Stimulated activated CD4-positive, alpha-beta T cell treated with anti-CD3 and anti-CD28 coated beads, Interleukin-4, amount 100 ng/mL, for 1 hour (primary cell): ENCODE results near the gene CACNA1B.
"Not testable (repeated sequence)": the region's sequence is repeated elsewhere in the genome, so short reads cannot be mapped to it uniquely, and the experiment has no call there.

Experiments
- DNase-seq: peaks from one replicate; pipeline ENCODE4 v3.0.0-alpha.2; 2020

Gene CACNA1B

DNA sequence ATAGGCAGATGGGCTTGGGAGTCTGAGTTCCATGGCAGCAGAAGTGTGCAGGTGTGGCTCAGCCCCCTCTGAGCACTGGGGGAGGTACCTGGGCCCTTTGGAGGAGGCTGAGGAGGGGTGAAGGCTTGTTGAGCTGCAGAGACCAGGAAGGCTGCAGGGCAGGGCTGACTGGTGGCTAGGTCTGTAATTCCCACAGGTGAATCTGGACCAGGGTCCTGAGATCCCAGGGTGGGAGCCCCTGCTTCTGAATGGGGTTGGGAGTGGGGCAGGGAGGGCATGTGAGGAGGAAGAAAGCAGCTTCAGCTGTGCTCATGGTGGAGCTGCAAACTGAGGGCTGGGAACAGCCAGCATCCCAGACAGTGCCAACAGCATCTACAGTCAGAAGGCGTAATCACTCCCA, 111.1 kb downstream of the CACNA1B start:
- no peak for DNase-seq

DNA sequence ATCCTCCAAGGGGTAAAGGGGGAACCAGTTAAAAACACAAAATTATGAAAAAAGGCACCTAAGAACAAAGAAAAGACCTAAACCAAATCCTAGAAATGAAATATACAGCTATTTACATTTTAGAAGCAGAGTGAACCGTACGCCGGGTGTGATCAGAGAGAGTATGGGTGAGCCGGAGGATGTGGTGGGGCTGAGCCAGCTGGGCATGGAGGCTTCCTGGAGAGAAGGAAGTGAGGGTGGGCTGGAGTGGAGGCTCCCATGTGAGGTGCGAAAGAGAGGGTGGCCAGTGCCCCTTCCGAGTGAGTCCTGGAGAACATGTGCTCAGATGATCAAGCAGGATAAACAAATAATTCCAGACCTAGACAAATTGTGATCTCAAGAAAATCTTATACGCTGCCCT, 111.6 kb downstream of the CACNA1B start:
- no peak for DNase-seq

DNA sequence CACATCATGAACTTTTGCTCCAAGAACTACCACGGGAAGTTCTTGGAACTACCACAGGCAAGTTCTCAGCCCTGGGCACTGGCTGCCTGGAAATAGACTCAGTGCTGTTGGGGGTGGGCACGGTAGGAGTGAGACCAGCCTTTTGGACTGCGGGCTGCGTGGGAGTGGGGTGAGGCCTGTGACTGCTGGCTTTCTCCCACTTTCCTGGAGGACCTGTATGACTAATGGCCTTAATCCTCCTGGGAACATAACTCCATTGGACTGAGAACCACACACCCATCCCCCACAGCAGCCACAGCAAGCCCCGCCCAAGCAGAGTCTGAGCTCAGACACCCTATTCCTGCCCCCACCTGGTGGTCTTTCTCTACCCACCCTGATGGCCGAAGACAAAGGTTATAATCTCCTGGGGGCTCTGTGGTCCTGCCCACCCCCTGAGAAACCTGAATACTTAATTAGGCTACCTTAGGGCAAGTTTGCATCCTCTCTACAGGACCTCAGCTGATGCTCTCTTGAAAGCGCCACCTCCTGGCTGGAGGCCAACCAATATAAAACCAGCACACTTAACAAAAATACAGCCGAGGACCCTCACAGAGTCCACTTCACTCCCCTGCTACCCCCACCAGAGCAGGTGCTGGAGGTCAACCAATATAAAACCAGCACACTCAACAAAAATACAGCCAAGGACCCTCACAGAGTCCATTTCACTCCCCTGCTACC, 112.6 kb downstream of the CACNA1B start:
- DNase-seq, result no peak

DNA sequence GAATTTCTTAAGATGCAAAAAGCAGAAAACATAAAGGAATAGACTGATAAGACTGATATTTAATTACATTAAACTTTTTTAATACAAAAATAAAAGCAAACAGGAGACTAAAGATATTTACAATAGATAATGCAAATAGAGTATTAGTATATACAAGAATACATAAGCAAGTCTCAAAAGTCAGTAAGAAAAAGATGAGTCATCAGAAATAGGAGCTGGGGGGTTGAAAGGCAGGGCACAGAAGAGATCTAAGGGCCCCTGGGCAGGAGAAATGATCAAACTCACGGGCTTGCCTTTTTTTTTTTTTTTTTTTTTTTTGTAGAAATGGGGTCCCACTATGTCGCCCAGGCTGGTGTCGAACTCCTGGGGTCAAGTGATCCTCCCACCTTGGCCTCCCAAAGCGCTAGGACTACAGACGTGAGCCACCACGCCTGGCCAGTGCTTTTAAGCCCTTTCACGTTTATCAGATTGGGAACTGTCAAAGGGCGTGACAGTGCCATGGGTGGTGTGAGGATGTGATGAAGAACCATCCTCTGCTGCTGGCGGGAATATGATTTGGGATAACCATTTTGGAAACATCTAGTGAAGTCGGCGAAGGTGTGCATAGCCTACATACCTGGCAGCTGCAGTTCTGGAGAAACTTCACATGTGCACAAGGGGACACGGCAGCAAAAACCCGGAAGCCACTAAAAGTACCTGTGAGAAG, 126.1 kb downstream of the CACNA1B start:
- no peak for DNase-seq

DNA sequence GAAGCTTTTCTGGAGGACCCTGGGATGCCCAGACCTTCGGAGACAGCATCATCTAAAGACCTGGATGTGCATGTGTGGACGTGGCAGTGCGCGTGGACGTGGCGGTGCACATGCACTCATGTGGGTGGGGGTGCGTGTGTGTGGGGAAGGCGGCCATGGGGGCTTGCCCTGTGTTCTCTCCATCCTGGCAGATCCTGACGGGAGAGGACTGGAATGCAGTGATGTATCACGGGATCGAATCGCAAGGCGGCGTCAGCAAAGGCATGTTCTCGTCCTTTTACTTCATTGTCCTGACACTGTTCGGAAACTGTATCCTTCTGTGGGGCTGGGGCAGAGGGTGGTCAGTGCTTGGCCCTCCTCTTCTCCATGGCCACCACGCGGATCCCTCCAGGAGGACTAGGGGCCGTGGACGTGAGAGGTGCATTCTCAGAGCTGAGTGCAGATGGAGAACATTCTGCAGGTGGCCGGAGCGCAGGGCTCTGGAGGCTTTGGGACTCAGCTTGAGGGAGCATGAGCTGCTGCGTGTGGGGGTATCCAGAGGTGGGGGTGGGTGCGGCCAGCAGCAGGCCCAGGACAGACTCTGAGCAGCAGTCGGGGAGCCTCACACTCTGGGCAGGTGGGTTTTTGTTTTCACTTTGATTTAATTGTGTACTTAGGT, 129.1 kb downstream of the CACNA1B start:
- no peak for DNase-seq

DNA sequence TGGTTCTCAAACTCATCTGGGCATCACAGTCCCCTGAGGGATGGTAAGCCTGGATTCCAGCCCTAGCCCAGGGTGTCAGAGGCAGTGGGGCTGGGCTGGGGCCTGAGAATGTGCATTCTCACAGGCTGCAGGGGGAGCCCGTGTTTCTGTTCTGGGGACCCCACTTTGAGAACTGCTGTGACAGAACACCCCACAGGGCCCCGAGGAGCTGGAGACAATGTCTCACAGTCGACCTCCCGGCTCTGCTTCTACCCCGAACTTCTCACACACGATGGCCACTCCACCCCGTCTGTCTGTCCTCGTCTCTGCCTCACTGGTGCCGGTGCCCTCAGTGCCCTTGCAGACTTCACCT, 130.0 kb downstream of the CACNA1B start:
- DNase-seq, result no peak

DNA sequence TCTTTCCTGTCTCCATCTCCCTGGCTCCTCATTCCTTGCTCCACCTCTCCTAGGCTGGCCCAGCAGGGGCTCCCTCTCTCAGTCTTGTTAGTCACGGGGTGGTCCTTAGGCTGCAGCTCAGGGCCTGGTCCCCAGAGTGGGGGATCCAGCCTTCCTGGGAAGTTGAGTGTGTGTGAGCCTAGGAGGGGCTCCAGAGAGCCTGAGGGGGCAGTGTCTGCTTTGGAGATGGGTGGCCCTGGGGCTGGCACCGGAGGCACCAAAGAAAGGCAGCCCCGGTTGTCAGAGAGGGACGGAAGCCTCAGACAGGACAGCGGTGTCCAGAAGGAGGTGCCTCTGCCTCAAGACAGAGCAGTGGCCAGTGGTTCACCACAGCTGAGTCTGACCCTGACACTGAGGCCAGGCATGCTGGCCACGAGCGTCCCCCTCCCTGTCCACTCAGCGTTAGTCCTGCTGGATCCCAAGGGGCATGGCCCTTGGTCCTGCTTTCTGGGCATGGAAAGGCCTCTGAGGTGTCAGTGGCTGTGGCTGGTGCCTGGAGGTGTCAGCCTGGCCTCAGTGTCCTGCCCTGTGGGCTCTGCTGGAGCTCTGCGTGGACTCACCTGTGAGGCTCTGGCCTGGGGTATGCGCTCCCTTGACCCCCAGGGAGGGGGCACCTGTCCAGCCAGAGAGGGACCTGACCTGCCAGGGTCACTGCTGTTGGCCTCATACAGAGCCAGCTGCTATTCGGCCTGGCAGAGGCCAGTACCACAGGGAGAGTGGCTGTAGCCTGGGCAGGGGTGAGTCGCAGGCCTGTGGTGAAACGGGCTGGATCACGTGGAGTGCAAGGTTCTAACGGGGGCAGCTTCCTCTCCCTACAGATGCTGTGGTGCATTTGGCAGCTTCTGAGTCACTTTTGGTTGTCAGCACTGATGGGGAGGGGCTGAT, 130.6 kb downstream of the CACNA1B start:
- no peak for DNase-seq

DNA sequence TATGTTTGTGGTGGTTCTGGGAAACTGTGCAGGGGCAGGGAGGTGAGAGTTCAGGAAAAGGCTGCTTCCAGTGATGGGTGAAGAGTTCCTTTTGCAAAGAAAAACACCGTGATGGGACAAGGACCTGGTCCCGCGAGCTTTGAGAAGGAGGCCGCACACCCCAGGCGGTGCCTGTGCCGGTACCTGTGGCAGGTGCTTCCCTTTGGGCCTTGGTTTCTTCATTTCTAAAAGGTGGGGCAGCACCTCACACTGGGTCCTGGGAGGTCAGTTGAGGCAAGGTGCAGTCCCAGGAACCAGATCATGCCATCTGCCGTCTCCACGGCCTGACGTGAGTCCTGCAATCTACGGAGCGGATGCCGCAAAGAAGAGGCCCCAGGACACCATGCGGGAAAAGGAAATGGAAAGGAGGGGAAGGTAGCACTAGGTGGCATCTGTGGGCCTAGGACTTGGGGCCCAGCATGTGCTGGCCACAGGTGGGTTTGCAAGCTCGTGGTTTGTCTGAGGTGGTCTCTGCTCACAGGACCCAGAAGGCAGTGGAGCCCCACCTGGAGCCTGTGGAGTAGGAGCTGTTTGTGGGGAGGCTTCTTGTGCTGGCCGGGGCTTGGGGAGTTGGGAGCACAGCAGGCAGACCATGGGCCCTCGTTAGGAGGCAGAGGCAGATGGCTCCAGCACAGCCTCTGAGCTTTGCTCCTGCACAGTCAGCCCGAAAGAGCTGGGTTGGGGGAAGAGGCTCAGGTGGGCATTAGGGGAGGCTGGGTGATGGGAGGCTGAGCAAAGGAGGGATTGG, 131.6 kb downstream of the CACNA1B start:
- no peak for DNase-seq

DNA sequence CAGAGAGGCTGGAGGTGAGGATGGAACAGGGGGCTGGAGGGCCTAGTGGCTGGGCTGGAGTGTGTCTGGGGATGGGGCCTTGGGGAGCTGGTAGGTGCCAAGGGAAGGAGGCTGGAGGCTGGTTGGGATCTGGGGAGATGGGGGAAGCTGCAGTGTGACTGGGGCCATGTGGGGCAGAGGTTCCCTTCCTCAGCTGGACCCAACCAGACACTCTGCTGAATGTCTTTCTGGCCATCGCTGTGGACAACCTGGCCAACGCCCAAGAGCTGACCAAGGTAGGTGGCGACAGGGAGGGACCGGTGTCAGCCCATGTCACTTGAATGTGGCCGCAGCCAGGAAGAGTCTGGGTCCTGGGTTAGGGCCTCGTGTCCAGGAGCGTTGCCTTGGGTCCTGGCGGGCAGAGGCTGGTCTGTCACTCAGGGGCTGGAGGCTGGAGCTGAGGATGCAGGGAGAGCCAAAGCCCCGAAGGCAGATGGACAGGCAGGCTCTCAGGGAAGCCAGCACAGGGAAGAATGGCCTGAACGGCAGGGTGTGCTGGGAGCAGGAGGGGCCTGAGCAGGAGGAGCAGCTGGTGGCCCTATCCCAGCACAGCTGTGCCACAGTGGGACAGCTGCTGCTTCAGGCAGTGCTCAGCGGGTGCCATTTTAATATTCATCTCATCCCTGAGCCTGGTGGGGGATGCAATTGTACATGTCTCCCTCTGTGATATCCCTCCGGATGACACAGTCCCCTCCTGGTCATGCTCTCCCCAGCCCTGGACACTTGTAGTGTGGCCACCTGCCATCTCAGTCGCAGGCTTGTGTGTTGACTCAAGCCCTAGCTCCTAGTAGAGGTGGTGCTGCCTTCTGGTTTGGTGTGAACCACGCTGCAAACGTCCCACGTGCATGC, 132.5 kb downstream of the CACNA1B start:
- DNase-seq, result no peak

DNA sequence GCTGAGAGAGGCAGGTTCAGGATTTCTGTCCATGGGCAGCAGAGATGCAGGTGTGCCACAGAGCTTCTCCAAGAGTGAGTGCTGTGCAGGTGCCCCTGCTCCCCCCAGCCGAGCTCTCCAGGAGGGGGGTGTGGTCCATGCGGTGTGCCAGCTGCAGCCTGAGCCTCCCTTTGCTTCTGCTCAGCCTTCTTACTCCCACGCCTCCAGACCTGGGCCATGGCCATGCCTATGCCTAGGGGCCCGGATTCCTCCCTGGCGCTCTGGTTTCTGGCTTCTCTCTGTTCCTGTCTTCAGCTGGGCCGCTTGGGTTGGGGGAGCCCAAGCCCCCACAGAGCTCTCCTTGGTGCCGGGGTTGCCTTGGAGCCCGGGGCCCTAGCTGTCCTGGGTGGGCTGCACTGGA, 133.3 kb downstream of the CACNA1B start:
- no peak for DNase-seq

DNA sequence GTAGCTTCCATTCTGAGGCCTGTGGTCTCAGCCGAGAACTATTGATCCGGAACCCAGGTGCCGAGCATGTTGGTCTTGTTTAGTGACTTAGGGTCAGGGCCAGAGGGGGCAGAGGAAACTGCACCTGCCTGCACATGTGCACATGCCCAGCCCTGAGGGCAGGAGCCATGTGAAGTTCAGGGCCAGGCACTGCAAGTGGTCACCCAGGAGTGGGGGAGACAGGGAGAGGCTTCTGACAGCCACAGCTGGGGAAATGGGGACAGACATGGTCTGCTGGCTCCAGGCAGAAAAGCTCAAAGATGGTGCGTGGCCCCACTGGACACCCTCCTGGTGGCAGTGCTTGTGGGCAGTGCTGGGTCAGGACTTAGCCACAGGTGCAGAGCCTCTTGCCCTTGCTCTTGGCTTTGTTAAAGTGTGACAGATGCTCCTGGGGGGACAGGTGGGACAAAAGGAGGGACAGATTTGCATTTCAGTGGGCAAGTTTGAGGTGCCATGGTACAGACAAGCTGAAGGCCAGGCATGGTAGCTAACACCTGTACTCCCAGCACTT, 134.4 kb downstream of the CACNA1B start:
- no peak for DNase-seq

DNA sequence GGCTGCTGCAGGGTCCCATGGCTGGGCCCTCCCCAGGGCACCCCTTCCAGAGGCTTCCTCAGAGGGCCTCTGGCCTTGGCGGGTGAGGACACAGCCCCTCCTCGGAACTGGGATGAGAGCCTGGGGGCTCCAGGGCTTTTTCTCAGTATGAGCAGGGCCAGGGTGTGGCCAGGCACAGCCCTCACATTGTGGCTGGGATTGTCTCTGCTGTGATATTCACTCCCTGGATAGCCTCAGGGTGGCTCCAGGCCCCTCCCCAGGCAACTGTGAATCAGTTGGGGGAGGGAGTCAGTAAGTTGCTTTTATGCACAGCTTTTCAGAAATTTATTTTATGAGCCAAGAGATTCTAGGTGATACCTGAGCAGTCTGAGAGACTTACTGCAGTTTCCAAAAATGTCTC, 135.7 kb downstream of the CACNA1B start:
- DNase-seq, result no peak

DNA sequence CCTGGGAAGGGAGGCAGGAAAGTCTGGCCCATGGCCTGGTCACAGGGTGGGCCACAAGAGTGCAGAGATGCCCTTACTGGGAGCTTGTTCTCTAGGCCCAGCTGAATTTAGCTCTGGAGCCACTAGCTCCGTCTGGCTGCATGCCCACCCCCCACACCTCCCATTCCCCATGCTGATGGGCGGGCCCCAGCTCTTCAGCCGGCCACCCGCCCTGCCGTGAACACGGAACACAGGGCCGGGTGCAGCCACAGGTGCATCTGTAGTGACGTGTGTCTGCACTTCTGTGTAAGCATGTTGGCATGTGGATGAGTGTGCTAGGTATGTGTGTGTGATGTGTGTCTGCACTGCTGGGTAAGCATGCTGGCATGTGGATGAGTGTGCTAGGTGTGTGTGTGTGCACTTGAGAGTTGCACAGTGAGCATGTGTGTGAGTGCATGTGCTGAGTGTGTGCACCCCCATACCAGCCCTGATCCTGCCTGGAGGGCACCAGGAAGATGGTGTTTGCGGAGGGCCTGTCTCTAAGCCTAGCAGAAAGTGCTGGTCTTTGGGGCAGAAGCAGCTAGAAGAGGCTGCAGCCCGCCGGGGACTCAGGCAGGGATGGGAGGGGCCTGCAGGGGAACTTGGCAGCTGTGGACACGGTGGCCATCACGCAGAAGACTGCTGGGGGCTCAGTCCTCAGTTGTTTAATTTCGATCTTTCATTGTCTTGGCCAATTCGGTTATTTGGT, 136.4 kb downstream of the CACNA1B start:
- no peak for DNase-seq

DNA sequence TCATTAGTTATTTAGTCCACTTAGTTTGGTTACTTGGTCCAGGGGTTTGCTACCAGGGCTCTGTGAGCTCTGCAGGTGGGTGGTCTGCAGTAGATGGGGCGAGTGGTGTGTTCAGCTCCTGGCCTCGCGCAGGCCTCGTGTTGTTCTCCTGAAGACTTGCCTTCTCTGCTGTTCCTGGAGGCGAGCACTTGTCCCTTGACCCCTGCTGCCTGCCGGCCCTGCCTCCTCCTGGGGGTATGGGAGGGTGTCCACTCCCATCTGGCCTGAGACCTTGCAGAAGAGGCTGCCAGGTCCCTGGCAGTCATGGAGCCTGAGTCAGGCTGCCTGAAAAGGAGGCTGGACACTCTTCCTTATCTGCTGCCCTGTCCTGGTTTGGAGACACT, 137.0 kb downstream of the CACNA1B start:
- DNase-seq, result no peak

DNA sequence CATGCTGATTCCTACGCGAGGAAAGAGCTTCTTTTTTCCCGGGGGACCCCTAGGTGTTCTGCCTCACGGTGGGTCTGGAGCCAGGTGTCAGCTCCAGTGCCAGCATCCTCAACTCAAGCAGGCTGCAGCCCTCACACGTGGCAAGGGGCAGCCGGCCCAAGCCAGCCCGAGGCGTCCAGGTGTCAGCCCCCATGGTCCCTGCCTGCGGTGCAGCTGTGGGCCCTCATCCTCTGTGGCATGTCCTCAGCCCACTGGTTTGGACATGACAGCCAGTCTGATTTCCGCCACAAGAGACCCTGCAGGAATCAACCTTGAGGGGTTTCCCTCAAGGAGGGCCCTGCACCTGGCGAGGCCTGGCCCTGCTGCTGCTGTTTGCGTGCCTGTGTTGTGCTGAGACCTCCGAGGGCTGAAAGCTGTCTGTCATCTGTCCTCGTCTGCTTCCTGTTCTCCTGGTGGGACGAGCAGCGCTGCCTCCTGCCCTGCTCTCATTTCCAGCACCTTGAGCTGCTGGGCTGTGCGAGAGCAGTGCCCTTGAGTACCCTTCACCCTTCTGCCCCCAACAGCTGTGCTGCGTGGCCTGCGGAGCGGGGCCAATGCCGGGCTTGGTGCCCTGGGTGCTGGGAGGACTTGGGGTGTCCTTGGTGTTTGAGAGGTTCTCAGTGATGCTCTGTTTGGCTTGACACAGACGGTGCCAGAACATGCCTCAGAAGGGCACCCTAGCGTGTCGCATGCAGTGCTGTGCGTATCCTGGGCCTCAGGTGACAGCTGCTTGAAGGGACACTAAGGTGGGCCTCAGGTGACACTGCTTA, 137.6 kb downstream of the CACNA1B start:
- DNase-seq, result no peak

DNA sequence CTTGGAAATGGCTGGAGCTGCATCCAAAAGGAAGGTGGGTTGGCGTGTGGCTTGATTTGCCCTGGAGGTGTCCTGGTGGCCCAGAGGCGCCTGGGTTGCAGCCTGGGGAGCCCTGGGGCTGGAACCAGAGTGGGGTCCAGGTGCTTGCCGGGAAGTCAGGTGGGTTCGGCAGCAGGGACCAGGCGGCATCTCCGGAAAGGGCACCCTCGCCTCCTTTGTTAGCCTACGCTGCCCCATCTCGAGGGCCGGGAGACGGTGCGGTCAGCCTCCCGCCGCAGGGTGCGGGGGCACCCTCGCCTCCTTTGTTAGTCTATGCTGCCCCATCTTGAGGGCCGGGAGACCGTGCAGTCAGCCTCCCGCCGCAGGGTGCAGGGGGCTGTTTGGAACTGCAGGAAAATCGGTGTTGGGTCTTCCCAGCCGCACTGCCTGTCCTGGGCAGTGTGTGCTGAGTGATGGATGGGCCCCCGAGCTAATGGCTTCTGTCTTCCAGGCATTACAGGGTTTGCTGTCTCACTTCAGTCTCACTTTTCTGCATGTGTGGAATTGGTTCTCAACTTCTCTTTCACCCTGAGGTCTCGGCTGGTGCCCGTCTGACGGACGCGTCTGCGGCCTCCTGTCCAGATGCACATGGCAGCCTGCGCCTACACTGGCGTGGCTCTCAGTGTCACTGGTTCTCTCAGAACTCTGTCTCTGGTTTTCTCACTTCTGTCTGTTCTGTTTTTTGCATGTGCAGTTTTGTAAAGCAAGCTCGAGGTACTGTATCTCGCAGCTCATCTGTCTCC, 139.0 kb downstream of the CACNA1B start:
- DNase-seq, result no peak

DNA sequence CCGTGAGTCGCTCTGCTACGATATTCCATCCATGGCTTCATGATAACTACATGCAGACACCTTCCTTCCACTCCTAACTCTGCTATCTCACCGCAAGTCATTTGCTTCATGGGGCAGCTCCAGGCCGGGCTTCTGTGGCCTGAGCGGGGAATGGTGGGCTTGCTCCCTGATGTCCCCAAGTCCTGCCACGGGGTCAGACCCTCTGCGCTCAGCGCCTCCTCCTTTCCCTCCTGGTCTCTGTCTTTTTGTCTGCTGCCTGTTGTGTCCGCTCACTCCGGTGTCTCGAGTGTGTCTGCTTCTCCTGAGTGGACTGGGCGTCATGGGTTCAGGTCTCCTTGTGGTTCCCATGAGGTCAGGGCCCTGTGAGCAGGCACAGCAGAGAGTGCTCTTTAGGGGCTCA, 139.6 kb downstream of the CACNA1B start:
- no peak for DNase-seq

DNA sequence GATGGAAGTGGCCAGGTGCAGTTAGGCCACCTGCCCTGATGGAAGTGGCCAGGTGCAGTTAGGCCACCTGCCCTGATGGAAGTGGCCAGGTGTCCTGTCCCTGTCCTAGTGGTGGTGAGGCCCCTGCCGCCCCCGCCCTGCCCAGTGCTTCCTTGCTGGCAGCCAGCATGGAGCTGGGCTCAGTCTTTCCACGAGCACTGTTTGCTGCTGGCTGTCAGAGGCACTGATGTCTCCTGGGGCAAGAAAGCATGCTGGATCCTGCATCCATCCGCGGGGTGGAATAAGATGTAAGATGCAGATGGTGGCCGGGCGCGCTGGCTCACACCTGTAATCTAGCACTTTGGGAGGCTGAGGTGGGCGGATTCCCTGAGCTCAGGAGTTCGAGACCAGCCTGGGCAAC, 141.9 kb downstream of the CACNA1B start:
- DNase-seq, result not testable (repeated sequence)
